Stomach smooth muscle (tissue), 2 donors: Measurements from ENCODE around the gene UBE2E2.

Source experiments
- H3K27ac ChIP-seq: one replicate; pipeline ENCODE4 v1.7.0; 2013; ENCODE audit warnings: mild to moderate bottlenecking, low read length, inconsistent platforms
- H3K27me3 ChIP-seq, 2 donors: one replicate each; pipeline ENCODE4 v1.7.0; 2013; ENCODE audit warnings: low read length in 2 of 2; ENCODE audit not compliant: insufficient read depth in 2 of 2, control insufficient read depth in 1 of 2
- H3K36me3 ChIP-seq, 2 donors: one replicate each; pipeline ENCODE4 v1.7.0; 2013; ENCODE audit warnings: low read length in 2 of 2; ENCODE audit not compliant: control insufficient read depth in 2 of 2, insufficient read depth in 2 of 2
- H3K4me1 ChIP-seq: one replicate; pipeline ENCODE4 v1.7.0; 2013; ENCODE audit warnings: low read length; ENCODE audit not compliant: control insufficient read depth, insufficient read depth
- H3K4me3 ChIP-seq, 2 donors: one replicate each; pipeline ENCODE4 v1.7.0; 2013; ENCODE audit warnings: low read length in 2 of 2
- H3K9ac ChIP-seq, 2 donors: one replicate each; pipeline ENCODE4 v1.7.0; 2013; ENCODE audit warnings: low read length in 2 of 2, mild to moderate bottlenecking in 1 of 2
- H3K9me3 ChIP-seq, 2 donors: one replicate each; pipeline ENCODE4 v1.7.0; 2013; ENCODE audit warnings: low read length in 2 of 2; ENCODE audit not compliant: control insufficient read depth in 2 of 2
- donor health status: healthy.
- donor health status: Pancreatic carcinoma.

Gene UBE2E2

GRCh38 chr3:23193831-23194230 is 9.3 kb upstream of the UBE2E2 start:
- H3K9me3 ChIP-seq = no peaks in the 10 kb centered on the region
- H3K36me3 ChIP-seq = no peaks in the 10 kb centered on the region
- H3K4me3 ChIP-seq = no peak overlapping the region
- H3K27me3 ChIP-seq = no peaks in the 10 kb centered on the region
- H3K4me1 ChIP-seq = no peaks in the 10 kb centered on the region
- no peak overlapping the region for H3K27ac ChIP-seq
- no peak overlapping the region for H3K9ac ChIP-seq

- H3K4me1 ChIP-seq = peaks cover 8% of the 10 kb centered on the region
- H3K27me3 ChIP-seq = no peaks in the 10 kb centered on the region
- no peak overlapping the region for H3K9ac ChIP-seq
- no peak overlapping the region for H3K4me3 ChIP-seq
- no peak overlapping the region for H3K27ac ChIP-seq
- H3K36me3 ChIP-seq = no peaks in the 10 kb centered on the region
- H3K9me3 ChIP-seq = no peaks in the 10 kb centered on the region
Measured at GRCh38 chr3:23198801-23199200, 4.3 kb upstream of the UBE2E2 start.

- Histone ChIP-seq H3K27me3 (no peaks in the 10 kb centered on the region), H3K4me1 (peaks cover 8% of the 10 kb centered on the region), H3K9me3 (no peaks in the 10 kb centered on the region), H3K9ac (no peak overlapping the region), H3K4me3 (no peak overlapping the region), H3K36me3 (no peaks in the 10 kb centered on the region), H3K27ac (no peak overlapping the region)
Measured at GRCh38 chr3:23199649-23200048, 3.5 kb upstream of the UBE2E2 start.

GRCh38 chr3:23201154-23201838 is 1.8 kb upstream of the UBE2E2 start:
- peaks cover 8% of the 10 kb centered on the region for H3K4me1 ChIP-seq
- no peak overlapping the region for H3K27ac ChIP-seq
- H3K9me3 ChIP-seq = no peaks in the 10 kb centered on the region
- H3K36me3 ChIP-seq = no peaks in the 10 kb centered on the region
- no peak overlapping the region for H3K4me3 ChIP-seq
- no peaks in the 10 kb centered on the region for H3K27me3 ChIP-seq
- no peak overlapping the region for H3K9ac ChIP-seq

GRCh38 chr3:23202203-23202920 is 765 bp upstream of the UBE2E2 start:
- H3K27ac ChIP-seq = peak overlapping the region; percentile 62
- H3K9me3 ChIP-seq = no peaks in the 10 kb centered on the region
- no peaks in the 10 kb centered on the region for H3K36me3 ChIP-seq
- H3K4me3 ChIP-seq = peak overlapping the region; percentile 88 to 91
- H3K9ac ChIP-seq = peak overlapping the region; percentile 75 to 86
- peaks cover 8% of the 10 kb centered on the region for H3K4me1 ChIP-seq
- H3K27me3 ChIP-seq = no peaks in the 10 kb centered on the region

GRCh38 chr3:23203708-23204330 is 692 bp downstream of the UBE2E2 start:
- Histone ChIP-seq H3K9me3 (no peaks in the 10 kb centered on the region), H3K27me3 (no peaks in the 10 kb centered on the region), H3K4me1 (peaks cover 8% of the 10 kb centered on the region), H3K36me3 (no peaks in the 10 kb centered on the region), H3K9ac (peak overlapping the region; percentile 60 to 86), H3K4me3 (peak overlapping the region; percentile 88 to 95), H3K27ac (peak overlapping the region; percentile 70)

- H3K4me3 ChIP-seq = no peak overlapping the region
- H3K36me3 ChIP-seq = no peaks in the 10 kb centered on the region
- H3K9ac ChIP-seq = no peak overlapping the region
- H3K4me1 ChIP-seq = peaks cover 8% of the 10 kb centered on the region
- no peak overlapping the region for H3K27ac ChIP-seq
- H3K27me3 ChIP-seq = no peaks in the 10 kb centered on the region
- no peaks in the 10 kb centered on the region for H3K9me3 ChIP-seq
Measured at GRCh38 chr3:23206366-23206765, 3.2 kb downstream of the UBE2E2 start.

GRCh38 chr3:23209103-23209502 is 6.0 kb downstream of the UBE2E2 start:
- no peaks in the 10 kb centered on the region for H3K4me1 ChIP-seq
- no peak overlapping the region for H3K4me3 ChIP-seq
- no peaks in the 10 kb centered on the region for H3K27me3 ChIP-seq
- no peak overlapping the region for H3K27ac ChIP-seq
- no peaks in the 10 kb centered on the region for H3K36me3 ChIP-seq
- H3K9me3 ChIP-seq = no peaks in the 10 kb centered on the region
- no peak overlapping the region for H3K9ac ChIP-seq

- H3K9me3 ChIP-seq = no peaks in the 10 kb centered on the region
- H3K9ac ChIP-seq = no peak overlapping the region
- H3K27ac ChIP-seq = no peak overlapping the region
- no peak overlapping the region for H3K4me3 ChIP-seq
- H3K4me1 ChIP-seq = no peaks in the 10 kb centered on the region
- H3K27me3 ChIP-seq = no peaks in the 10 kb centered on the region
- no peaks in the 10 kb centered on the region for H3K36me3 ChIP-seq
Measured at GRCh38 chr3:23209747-23210487, 6.8 kb downstream of the UBE2E2 start.

- Histone ChIP-seq H3K36me3 (no peaks in the 10 kb centered on the region), H3K9ac (no peak overlapping the region), H3K27me3 (no peaks in the 10 kb centered on the region), H3K27ac (no peak overlapping the region), H3K9me3 (no peaks in the 10 kb centered on the region), H3K4me1 (peaks cover 5% of the 10 kb centered on the region), H3K4me3 (no peak overlapping the region)
Measured at GRCh38 chr3:23213813-23214212, 10.7 kb downstream of the UBE2E2 start.
